Measurements from ENCODE around the gene COL4A2.

DNA sequence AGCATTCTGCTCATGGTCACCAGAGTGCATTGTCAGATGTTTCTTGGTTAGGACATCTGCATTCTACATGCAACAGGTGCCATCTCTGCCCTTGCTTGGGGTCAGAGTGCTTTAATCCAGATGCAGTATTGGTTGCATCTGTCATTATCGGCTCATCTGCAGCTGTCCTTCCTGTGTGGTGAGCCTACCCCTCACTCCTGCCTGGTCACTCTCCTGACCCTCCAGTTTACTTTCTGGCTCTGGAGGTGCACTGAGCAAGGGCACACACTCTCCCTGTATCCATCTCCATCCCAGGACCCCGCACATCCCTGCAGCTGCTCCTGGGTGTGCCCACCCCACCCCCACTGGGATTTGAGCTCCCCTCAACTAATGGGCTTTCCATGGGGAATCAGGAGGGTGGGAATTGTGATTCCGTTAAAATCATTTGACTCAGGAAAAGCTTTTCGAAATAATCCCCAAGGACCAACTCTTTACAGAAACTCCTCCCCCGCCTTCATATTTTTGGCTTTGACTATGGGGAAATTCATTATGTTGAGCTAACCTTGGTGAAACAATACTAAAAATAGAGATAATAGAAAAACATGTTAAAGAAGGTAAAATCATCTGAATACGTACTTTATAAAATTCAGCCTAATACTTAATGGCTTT is 70.2 kb downstream of the COL4A2 start:
- no peak for TF ChIP-seq EZH2 (IDR thresholded peaks at IDR 0.05; ENCODE audit: borderline replicate concordance, low read length)
- no peak for TF ChIP-seq CTCF (IDR thresholded peaks at IDR 0.05; ENCODE audit: low read length)
